Measurements from ENCODE around the gene ZDBF2.
"Not testable (repeated sequence)": the region's sequence is repeated elsewhere in the genome, so short reads cannot be mapped to it uniquely, and the experiment has no call there.

Gene ZDBF2

GRCh38 chr2:206274434-206275311 is at the start of gene ZDBF2:
TSS of gene ZDBF2 (plus strand) at chr2:206274663. CDS start at chr2:206281850, 7,187 bp downstream.
- peak; percentile 56 for DNase-seq

GRCh38 chr2:206225435-206226232 is 48.8 kb upstream of the ZDBF2 start:
- no peak for DNase-seq

- DNase-seq, result not testable (repeated sequence)
Measured at GRCh38 chr2:206228636-206229035, 45.8 kb upstream of the ZDBF2 start.

- no peak for DNase-seq
Measured at GRCh38 chr2:206229642-206230041, 44.8 kb upstream of the ZDBF2 start.

- peak; percentile 86 for DNase-seq
Measured at GRCh38 chr2:206230060-206230762, 44.3 kb upstream of the ZDBF2 start.

GRCh38 chr2:206231669-206232286 is 42.7 kb upstream of the ZDBF2 start:
- DNase-seq, result no peak

- peak; percentile 27 for DNase-seq
Measured at GRCh38 chr2:206232287-206233035, 42.0 kb upstream of the ZDBF2 start.

- DNase-seq, result no peak
Measured at GRCh38 chr2:206239157-206239556, 35.3 kb upstream of the ZDBF2 start.

- DNase-seq, result no peak
Measured at GRCh38 chr2:206240327-206240726, 34.1 kb upstream of the ZDBF2 start.

- DNase-seq, result no peak
Measured at GRCh38 chr2:206241736-206242135, 32.7 kb upstream of the ZDBF2 start.

GRCh38 chr2:206245265-206245672 is 29.2 kb upstream of the ZDBF2 start:
- no peak for DNase-seq

GRCh38 chr2:206250041-206250897 is 24.2 kb upstream of the ZDBF2 start:
- DNase-seq, result no peak

GRCh38 chr2:206253125-206253776 is 21.2 kb upstream of the ZDBF2 start:
- DNase-seq, result no peak

GRCh38 chr2:206253777-206254166 is 20.7 kb upstream of the ZDBF2 start:
- DNase-seq, result no peak

- DNase-seq, result no peak
Measured at GRCh38 chr2:206255003-206255402, 19.5 kb upstream of the ZDBF2 start.

- DNase-seq, result no peak
Measured at GRCh38 chr2:206256706-206257205, 17.7 kb upstream of the ZDBF2 start.

GRCh38 chr2:206257350-206257749 is 17.1 kb upstream of the ZDBF2 start:
- no peak for DNase-seq

GRCh38 chr2:206257861-206258260 is 16.6 kb upstream of the ZDBF2 start:
- no peak for DNase-seq

GRCh38 chr2:206258615-206259014 is 15.8 kb upstream of the ZDBF2 start:
- not testable (repeated sequence) for DNase-seq
